CD4-positive, alpha-beta T cell treated with Interleukin-17A for 4 hours (primary cell): ENCODE results near the gene SEMA5A.
"Not testable (repeated sequence)": the region's sequence is repeated elsewhere in the genome, so short reads cannot be mapped to it uniquely, and the experiment has no call there.

Experiments used
- DNase-seq: peaks from one replicate; pipeline ENCODE4 v3.0.0-alpha.2; 2020; ENCODE audit warnings: mixed read lengths

Gene SEMA5A

DNA sequence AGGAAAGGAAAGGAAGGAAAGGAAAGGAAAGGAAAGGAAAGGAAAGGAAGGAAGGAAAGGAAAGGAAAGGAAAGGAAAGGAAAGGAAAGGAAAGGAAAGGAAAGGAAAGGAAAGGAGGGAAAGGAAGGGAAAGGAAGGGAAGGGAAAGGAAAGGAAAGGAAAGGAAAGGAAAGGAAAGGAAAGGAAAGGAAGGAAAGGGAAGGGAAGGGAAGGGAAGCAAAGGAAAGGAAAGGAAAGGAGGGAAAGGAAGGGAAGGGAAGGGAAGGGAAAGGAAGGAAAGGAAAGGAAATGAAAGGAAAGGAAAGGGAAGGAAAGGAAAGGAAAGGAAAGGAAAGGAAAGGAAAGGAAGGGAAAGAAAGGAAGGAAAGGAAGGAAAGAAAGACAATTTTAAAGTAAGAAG, 192.8 kb downstream of the SEMA5A start:
- not testable (repeated sequence) for DNase-seq

- no peak for DNase-seq
These were observed 194.3 kb downstream of the SEMA5A start for GRCh38 chr5:9351546-9351945.

DNA sequence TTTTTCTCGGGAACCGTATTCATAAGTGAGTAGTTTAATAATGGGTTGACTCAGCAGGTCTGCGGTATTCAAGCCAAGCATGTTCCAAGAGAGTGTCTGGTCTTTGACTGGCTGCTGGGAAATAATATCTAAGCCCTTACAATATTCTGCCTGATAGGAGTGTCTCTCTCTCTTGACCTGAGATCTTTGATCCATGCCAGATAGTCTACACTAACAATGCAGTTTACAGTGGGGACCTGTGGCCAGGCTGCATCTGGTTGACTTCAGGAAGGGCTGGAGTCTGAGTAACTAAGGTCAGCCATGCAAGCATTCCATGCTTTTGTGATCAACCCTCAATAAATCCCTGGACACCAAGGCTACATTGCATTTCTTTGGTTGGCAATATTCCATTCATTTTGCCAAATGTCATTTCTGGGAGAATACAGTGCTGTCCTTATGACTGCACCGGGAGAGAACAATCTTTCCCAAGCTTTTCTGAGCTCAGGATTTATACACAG, 195.5 kb downstream of the SEMA5A start:
- no peak for DNase-seq

GRCh38 chr5:9348401-9348996, 197.4 kb downstream of the SEMA5A start:
- DNase-seq = no peak

- DNase-seq = no peak
These were observed 198.2 kb downstream of the SEMA5A start for GRCh38 chr5:9347541-9348295.

DNA sequence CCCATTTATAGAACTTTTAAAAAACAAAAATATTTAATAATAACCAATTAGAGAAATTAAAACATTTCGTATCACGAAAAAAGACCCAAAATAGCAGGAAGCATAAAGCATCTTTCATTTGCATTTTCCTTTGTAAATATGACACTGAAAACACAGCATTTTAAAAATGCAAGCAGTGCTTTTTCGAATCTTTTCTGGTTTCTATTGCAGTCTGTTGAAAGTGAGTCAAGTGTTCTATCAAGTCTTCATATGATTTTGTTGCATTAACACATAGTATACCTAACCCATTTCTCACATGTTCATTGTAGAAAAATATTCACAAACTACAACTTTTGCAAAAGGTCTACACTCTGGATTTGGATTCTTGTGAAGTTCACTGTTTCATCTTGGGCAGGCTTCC, 198.8 kb downstream of the SEMA5A start:
- DNase-seq = no peak

GRCh38 chr5:9344751-9345240, 201.1 kb downstream of the SEMA5A start:
- DNase-seq = no peak

DNA sequence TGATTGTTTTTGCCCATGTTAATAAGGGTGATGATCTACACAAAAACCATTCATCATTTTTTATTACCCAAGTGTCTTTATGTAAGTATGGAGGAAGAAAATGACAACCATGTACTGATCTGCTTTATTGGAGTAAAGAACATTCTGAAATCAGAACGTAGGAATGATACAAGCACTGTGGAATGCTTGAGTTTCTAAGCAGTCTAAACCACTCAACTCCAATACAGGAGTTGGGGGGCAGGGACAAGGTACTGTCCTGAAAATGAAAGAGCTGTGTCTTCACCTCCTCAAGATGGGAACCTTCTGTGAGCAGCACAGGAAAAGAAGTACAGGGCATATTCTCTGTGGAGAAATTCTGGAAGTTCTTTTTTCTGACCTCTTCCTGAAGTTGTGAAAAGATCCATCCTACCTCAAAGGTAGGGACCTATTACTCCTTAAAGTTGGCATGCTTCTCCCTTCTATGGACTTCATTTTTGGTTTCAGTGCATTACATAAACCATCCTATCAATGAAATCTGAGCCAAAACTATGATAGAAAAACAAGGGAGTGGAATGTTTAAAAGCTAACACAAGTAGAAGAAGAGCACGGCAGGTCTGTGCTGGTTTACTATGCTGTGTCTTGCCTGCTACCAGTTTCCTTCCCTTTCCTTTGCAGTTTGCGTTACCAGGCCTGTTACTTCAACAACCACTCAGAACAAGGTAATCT, 202.6 kb downstream of the SEMA5A start:
- DNase-seq = no peak

DNA sequence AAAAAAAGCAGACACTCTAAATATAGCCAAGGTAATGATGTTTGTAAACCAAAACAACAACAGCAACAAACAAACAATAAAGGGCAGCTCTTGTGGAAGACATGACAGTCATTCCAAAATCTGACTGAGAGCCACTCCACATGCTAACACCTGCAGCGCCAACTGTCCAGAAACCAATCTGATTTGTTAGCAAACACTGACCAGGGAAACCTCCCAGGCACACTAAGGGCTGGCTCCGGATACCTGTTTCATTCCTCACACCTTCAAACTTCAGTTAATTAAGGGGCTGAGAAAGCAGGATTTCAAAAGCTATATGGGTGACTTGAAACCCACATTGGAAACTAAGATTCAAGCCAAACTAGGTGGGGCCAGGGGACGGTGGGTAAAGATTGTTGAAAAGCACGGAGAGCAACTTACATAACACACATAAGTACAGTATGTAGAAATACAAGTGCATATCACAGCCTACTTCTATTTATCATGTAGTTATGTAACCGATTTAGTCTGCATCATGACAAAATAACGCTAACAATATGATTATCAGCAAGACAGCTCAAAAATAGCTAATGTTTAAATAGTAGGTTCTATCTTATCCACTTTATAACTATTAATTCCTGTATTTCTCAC, 203.6 kb downstream of the SEMA5A start:
- no peak for DNase-seq

- DNase-seq = no peak
These were observed 205.8 kb downstream of the SEMA5A start for GRCh38 chr5:9340085-9340484.

- no peak for DNase-seq
These were observed 206.6 kb downstream of the SEMA5A start for GRCh38 chr5:9339206-9339818.

GRCh38 chr5:9338796-9339195, 207.1 kb downstream of the SEMA5A start:
- no peak for DNase-seq

DNA sequence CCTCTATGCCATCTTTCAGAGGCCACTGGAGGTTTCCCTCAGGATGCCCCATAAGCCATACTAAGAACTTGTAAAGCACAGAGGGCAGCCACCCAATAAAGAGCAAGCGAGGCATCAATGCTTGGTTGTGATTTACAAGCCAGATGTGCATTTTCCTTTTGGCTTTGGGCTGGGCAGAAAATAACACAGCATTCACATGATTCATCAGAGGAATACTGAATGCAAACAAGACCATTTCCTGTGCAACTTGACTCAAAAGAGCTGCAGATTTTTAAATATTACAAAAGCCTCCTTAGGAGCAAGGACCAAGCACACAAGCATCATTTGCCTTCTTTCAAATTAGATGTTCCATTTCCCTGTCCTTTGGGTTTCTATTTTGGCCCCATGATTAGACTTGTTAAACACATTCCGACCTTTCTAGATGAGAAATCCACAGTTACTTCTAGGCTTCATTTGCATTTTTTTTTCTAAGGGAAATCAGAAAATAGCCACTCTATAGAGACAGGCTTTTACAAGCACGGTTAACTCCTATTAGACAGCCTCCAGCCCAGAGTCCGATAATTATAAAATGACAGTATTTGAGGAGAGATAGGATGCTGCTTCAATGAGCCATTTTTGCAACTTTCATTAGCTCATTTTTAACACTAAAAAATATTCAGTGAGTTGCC, 207.8 kb downstream of the SEMA5A start:
- no peak for DNase-seq

GRCh38 chr5:9335754-9336495, 209.9 kb downstream of the SEMA5A start:
- DNase-seq = no peak

GRCh38 chr5:9335269-9335668, 210.6 kb downstream of the SEMA5A start:
- DNase-seq = no peak

DNA sequence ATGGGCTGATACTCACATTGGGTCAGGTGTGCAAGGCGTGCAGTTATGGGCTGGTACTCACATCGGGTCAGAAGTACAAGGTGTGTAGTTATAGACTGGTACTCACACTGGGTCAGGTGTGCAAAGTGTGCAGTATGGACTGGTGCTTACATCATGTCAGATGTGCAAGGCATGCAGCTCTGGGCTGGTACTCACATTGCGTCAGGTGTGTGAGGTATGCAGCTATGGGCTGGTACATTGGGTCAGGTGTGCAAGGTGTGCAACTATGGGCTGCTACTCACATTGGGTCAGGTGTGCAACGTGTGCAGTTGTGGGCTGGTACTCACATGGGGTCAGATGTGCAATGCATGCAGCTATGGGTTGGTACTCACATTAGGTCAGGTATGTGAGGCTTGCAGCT, 213.8 kb downstream of the SEMA5A start:
- DNase-seq = no peak

DNA sequence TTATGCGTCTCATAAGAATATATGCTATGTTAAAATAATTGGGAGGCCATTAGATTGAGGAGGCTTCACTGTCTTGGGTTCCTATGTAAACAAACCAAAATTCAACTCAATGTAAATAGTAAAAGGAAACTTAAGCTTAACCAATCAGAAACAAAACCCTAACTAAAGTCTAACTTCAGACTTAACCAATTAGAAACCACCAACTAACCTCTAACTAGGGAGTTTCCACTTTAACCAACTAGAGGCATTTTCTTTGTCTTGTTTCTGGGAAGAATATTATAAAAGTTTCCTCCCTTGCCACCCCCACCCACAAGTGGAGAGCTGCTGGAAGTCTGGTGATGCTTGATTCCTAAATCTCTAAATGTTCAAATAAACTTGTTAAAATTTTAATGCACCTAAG, 214.5 kb downstream of the SEMA5A start:
- no peak for DNase-seq

DNA sequence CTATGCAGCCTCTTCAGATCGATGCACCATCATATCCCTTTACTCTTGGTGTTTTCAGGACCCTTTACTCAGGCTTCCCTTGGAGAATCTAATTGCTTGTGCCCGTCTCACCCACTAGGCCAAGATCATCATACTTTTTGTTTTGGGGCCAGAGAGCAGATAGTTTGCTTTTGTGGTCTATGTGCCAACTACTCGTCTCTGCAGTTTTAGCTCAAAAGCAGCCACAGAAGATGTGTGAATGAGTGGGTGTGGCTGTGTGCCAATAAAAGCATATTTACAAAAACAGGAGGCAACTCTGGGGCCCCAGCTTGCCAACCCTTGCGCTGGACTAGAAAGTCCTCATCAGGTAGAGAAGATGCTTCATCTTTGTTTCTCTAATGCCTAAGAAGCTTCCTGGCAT, 216.8 kb downstream of the SEMA5A start:
- no peak for DNase-seq

DNA sequence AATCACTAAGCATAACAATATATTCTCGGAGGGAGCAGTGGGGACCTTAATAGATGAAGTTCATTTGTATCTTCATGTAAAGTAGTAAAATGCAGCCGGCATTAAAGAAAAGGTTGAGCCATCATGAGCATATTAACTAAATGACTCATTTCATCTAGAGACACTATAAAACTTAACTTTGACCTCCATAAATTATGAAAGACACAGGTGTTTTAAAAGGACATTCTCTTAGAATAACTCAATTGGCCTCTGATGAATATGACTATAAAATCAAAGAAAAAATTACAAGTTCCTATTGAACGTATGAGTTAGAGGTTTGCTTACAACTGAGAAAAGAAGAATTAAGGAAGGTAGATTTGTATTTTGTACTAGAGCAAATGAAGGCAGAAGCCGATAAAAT, 220.3 kb downstream of the SEMA5A start:
- DNase-seq = no peak

DNA sequence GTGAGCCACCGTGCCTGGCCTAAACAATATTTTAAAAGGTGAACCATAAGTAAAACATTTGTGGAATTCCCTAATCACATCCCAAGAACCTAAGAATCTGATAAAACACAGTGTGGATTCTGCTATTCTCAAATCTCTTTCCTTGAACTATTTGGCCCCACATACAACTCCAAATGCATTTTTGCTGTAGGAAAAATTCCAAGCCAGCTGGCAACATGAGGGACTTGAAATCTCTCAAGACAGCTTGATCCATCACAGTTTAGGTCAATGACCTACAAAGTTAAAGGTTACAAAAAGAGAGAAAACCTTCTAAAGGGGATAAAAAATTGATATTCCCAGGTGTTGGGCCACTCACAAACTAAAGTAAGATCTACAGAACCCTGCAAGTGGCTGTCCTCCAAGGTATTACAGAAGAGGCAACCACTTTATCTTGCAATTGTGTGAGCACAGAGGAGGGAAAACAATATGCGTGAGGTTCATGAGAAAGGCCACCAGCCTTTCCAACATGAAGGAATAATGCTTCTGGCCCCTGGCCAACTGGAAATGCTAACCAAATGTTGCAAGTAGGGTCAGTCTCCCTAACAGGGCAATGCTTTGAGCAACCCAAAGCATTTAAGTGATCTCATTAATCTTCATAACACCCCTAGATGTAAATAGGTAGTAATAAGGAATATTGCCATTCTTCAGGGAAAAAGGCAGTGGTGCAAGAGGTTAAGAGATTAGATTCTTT, 221.4 kb downstream of the SEMA5A start:
- DNase-seq = no peak

DNA sequence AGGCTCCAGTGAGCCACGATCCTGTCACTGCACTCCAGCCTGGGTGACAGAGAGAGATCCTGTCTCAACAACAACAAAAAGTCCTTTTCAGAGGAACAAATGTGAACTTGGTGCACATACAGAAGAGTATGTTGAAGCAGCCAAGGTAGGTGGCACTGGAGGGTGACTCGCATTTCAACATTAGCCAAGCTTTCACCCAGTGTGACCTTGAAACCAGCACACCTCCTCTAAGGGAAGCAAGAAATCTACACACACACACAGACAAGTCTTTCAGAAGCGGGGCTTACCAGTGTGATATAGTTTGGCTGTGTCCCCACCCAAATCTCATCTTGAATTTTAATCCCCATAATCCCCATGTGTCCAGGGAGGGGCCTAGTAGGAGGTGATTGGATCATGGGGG, 225.2 kb downstream of the SEMA5A start:
- DNase-seq = no peak
